Right atrium auricular region (tissue), 2 donors: ENCODE data around the gene ADAM22. TPM values are rescaled to one million over a fixed set of nuclear protein-coding genes. Genes with fewer than 3 reads are reported as not detected.

Experiments
- DNase-seq: peaks from one replicate; pipeline ENCODE4 v3.0.0-alpha.2; 2019; ENCODE audit warnings: low spot score
- H3K27ac ChIP-seq, 2 donors: fragments of 200-600 bp; sonication (generic); 1 replicate in 1 of 2; 2 replicates in 1 of 2; pipeline ENCODE4 v1.5.1; 2016 to 2019
- H3K27me3 ChIP-seq, 2 donors: fragments of 200-600 bp; sonication (generic); one replicate each; pipeline versions ENCODE4 v1.5.1 to v1.6.0; 2017 to 2019
- H3K36me3 ChIP-seq: fragments of 200-600 bp; sonication (generic); one replicate; pipeline ENCODE4 v1.5.1; 2016
- H3K4me1 ChIP-seq, 2 donors: fragments of 200-600 bp; sonication (generic); one replicate each; pipeline versions ENCODE4 v1.5.1 to v1.6.0; 2017 to 2019
- H3K4me3 ChIP-seq, 2 donors: fragments of 200-600 bp; sonication (generic); 1 replicate in 1 of 2; 2 replicates in 1 of 2; pipeline ENCODE4 v1.5.1; 2017 to 2019; ENCODE audit warnings: mild to moderate bottlenecking in 1 of 2, moderate library complexity in 1 of 2
- H3K9me3 ChIP-seq, 2 donors: fragments of 200-600 bp; sonication (generic); one replicate each; pipeline ENCODE4 v1.5.1; 2019
- CTCF ChIP-seq, 2 donors: fragments of 200-600 bp; sonication (generic); IDR thresholded peaks; one replicate each; pipeline ENCODE4 v1.5.1; 2019; ENCODE audit warnings: antibody characterized with exemption in 2 of 2
- total RNA-seq, 2 donors: library from RNA; depleted of rRNA; stranded (reverse); fragments of >200 nt; gene quantifications; one replicate each; pipeline ENCODE4 v1.1.0, GENCODE V29; 2016

ADAM22 gene
- total RNA-seq, 2 donors from 2014 or later: 1.9 to 3.9 TPM

DNA sequence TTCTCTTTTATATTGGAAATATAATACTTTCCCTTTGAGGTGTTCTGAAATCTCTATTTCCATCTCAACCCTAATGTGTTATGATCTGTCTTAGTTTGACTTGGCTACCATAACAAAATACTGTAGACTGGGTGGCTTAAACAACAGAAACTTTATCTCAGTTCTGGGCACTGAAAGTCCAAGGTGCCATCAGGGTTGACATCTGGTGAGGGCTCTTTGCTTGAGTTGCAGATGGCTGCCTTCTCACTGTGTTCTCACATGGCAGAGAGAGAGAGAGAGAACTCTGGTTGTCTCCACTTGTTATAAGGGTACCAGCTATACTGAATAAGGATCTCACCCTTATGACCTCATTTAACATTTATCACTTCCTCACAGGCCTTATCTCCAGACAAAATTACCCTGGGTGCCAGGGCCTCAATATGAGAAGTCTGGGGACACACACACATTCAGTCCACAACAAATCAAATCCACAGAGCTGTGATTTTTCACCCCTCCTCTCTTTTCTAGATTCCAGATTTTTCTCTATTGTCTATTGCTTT lies 181.3 kb downstream of the ADAM22 start:
- Histone ChIP-seq H3K27me3 (no peaks in the 10 kb centered on the region), H3K9me3 (no peaks in the 10 kb centered on the region), H3K4me1 (peaks cover 0 to 4% of the 10 kb centered on the region in 2 donors), H3K4me3 (no peak overlapping the region), H3K36me3 (no peaks in the 10 kb centered on the region), H3K27ac (no peak overlapping the region)
- no peak for TF ChIP-seq CTCF (IDR thresholded peaks at IDR 0.05)
- DNase-seq: no peak

DNA sequence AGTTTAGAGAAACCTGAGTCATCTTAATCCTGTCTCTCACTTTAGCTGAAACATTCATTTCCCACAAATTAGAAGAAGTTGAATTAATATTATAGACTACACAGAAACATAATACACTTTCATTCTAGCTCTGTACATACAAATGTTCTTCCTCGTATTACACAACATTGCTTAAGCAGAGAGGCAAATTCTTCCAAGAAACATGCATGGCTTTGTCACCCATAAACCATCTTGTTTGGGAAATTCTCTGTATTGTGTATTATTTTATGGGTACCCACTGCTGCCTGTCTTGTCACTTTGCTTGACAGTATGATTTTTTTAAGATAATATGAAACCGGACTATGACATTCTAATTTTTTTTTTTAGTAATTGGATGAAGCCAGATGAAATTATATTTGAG lies 181.8 kb downstream of the ADAM22 start:
- TF ChIP-seq CTCF (IDR thresholded peaks at IDR 0.05): no peak
- H3K27me3 ChIP-seq: no peaks in the 10 kb centered on the region
- peaks cover 0 to 4% of the 10 kb centered on the region in 2 donors for H3K4me1 ChIP-seq
- no peak overlapping the region for H3K27ac ChIP-seq
- H3K36me3 ChIP-seq: no peaks in the 10 kb centered on the region
- no peak overlapping the region for H3K4me3 ChIP-seq
- no peaks in the 10 kb centered on the region for H3K9me3 ChIP-seq
- DNase-seq: no peak

DNA sequence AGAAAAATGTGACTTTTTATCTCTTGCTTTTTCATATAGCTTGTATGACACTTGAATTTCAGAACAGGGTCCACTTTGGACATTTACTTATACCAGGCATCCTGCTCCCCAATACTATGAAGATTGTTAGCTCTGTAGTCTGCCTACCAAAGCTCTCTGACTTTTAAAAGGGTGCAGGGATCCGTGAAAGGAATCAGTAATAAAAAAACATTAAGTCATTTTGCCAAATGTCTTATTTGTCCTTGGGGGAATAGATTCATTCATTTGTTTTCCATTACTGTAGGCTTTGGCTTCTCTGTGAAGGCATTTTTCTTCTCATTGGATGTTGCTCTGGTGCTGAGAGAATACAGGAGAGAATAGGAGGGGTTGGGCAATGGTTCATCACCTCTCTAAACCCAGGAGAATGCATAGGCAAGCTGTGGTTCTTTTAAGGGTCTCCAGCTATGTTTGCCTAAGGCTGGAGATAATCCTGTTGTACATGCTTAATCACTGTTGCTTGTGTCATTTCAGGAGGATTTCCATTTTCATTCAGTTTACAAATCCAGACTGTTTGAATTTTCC lies 182.3 kb downstream of the ADAM22 start:
- no peak overlapping the region for H3K4me3 ChIP-seq
- no peaks in the 10 kb centered on the region for H3K9me3 ChIP-seq
- TF ChIP-seq CTCF (IDR thresholded peaks at IDR 0.05): no peak
- no peak for DNase-seq
- peaks cover 0 to 4% of the 10 kb centered on the region in 2 donors for H3K4me1 ChIP-seq
- no peak overlapping the region for H3K27ac ChIP-seq
- no peaks in the 10 kb centered on the region for H3K36me3 ChIP-seq
- H3K27me3 ChIP-seq: no peaks in the 10 kb centered on the region

DNA sequence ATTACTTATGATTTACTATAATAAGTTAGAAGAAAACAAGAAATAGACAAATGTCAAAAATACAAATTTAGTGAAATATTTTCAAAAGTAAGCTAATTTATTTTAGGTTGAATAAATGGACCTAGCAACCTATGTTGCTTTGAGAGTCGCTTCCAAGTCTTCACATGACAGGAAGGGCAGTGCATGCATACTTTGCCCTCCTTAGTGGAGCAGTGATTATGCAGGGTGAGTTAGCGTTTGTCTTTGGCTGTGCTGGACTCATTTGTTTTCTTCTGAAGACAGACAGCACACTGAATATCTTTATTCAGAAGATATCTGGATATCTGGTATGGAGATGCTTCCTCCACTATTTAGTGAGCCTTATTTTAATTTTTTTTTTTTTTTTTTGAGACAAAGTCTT lies 183.3 kb downstream of the ADAM22 start:
- Histone ChIP-seq H3K27ac (no peak overlapping the region), H3K27me3 (no peaks in the 10 kb centered on the region), H3K36me3 (no peaks in the 10 kb centered on the region), H3K4me1 (peaks cover 0 to 4% of the 10 kb centered on the region in 2 donors), H3K9me3 (no peaks in the 10 kb centered on the region), H3K4me3 (no peak overlapping the region)
- TF ChIP-seq CTCF (IDR thresholded peaks at IDR 0.05): no peak
- DNase-seq: no peak

- H3K36me3 ChIP-seq: no peaks in the 10 kb centered on the region
- no peak for DNase-seq
- no peak overlapping the region for H3K4me3 ChIP-seq
- H3K27me3 ChIP-seq: no peaks in the 10 kb centered on the region
- no peak for TF ChIP-seq CTCF (IDR thresholded peaks at IDR 0.05)
- peaks cover 0 to 2% of the 10 kb centered on the region in 2 donors for H3K4me1 ChIP-seq
- H3K27ac ChIP-seq: no peak overlapping the region
- no peaks in the 10 kb centered on the region for H3K9me3 ChIP-seq
These were observed 187.3 kb downstream of the ADAM22 start for GRCh38 chr7:88121335-88121734.
